Measurements from ENCODE around the gene TMEM120A. TPM values are rescaled to one million over a fixed set of nuclear protein-coding genes. Genes with fewer than 3 reads are reported as not detected.

The TMEM120A gene
- total and polyA plus RNA-seq, 9 donors = 44.4 to 170 (median 102) TPM

DNA sequence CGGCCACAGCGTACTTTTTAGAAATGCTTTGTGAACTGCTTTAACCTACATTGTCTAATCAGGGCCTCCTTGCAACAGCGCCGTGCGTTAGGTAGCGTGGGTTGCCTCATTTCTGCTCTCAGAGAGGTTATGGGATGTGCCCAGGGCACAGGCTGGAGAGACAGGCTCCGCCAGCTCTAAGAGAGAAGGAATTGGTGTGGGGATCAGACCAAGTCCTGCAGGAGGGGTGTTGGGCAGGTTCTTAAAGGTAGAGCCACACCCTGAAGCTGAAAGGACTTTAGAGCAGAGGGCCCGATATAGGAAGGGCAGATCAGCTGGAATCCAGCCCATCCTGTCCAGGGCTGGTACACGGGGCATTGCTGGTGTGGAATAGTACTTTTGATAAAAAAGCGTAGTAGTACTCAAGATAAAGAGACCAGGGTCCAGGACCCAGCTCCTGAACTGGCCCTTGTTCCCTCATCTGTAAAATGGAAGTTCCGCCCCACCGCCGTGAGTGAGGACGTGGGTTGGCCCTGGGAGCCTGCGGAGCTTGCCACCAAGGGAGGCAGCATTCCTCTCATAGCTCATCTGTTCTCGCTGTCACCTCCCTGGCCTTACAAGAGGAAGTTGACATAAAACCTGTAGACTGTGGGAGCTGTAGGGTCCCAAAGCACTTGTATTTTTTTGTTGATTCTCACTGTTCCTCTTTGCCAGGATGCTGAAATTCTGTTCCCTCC, 37.2 kb downstream of the TMEM120A start:
- H3K27ac ChIP-seq = no peak overlapping the region
- H3K4me3 ChIP-seq = no peak overlapping the region
- H3K4me1 ChIP-seq (ENCODE audit: insufficient read depth) = peaks cover 1% of the 10 kb centered on the region
- H3K36me3 ChIP-seq = no peaks in the 10 kb centered on the region
- WGBS, 3 donors = 89 to 91% (median 90%) methylated on average over 16 of the region's 16 CpGs
- no peaks in the 10 kb centered on the region for H3K27me3 ChIP-seq
- DNase-seq = no peak
- TF ChIP-seq EP300 (IDR thresholded peaks at IDR 0.05) (no peak), POLR2A (IDR thresholded peaks at IDR 0.05) (no peak)
- TF ChIP-seq, protein P1, sequence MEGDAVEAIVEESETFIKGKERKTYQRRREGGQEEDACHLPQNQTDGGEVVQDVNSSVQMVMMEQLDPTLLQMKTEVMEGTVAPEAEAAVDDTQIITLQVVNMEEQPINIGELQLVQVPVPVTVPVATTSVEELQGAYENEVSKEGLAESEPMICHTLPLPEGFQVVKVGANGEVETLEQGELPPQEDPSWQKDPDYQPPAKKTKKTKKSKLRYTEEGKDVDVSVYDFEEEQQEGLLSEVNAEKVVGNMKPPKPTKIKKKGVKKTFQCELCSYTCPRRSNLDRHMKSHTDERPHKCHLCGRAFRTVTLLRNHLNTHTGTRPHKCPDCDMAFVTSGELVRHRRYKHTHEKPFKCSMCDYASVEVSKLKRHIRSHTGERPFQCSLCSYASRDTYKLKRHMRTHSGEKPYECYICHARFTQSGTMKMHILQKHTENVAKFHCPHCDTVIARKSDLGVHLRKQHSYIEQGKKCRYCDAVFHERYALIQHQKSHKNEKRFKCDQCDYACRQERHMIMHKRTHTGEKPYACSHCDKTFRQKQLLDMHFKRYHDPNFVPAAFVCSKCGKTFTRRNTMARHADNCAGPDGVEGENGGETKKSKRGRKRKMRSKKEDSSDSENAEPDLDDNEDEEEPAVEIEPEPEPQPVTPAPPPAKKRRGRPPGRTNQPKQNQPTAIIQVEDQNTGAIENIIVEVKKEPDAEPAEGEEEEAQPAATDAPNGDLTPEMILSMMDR (IDR thresholded peaks at IDR 0.05) = no peak
- intact Hi-C loops (cut with DNase I) = no loop called here
- H3K9me3 ChIP-seq = no peaks in the 10 kb centered on the region

DNA sequence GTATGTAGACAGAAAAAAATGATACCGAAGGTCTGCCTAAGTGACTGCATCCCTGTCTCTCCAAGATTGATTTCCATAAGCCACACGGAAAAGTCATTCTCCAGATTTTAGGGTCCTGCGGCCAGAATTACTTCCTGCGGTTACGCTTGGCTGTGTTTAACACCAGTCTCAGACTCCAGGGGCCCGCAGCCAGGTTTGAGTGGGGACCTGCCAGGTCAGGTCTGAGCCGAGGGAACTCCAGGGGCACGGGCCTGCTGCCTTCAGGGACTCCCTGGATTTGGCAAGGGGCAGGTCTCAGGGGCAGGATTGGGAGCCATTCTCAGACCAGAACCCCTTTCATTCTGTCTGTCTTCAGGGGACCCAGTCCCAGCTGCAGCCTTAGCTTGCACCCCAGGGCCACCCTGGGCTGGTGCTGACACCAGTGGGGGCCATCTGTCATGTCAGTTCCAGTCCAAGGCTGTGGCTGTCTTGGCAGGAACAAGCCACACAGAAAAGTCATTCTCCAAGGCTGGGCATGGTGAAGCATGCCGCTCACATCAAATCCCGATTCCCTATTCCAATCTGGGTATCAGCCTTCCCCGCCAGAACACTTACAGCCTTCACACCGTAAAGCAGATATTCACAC, 39.0 kb downstream of the TMEM120A start:
- H3K36me3 ChIP-seq = no peaks in the 10 kb centered on the region
- H3K4me1 ChIP-seq (ENCODE audit: insufficient read depth) = peaks cover 1% of the 10 kb centered on the region
- intact Hi-C loops (cut with DNase I) = no loop called here
- H3K9me3 ChIP-seq = no peaks in the 10 kb centered on the region
- no peaks in the 10 kb centered on the region for H3K27me3 ChIP-seq
- no peak for DNase-seq
- H3K4me3 ChIP-seq = no peak overlapping the region
- 92 to 95% (median 93%) methylated on average over 12 of the region's 12 CpGs for whole genome bisulfite sequencing, 3 donors
- no peak for TF ChIP-seq EP300 (IDR thresholded peaks at IDR 0.05)
- H3K27ac ChIP-seq = no peak overlapping the region

DNA sequence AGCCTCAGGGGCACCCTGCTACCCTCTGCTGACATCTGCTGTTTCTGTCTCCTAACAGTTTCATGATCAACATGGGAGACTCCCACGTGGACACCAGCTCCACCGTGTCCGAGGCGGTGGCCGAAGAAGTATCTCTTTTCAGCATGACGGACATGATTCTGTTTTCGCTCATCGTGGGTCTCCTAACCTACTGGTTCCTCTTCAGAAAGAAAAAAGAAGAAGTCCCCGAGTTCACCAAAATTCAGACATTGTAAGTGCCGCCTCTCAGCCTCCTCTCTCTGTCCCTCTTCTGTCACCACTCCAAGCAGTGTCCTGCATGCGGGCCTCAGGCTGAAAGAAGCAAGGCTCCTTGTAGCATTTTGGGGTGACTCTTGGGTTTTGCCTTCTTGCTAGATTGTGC, 40.5 kb downstream of the TMEM120A start:
- Histone ChIP-seq H3K36me3 (no peaks in the 10 kb centered on the region), H3K4me3 (no peak overlapping the region), H3K27me3 (no peaks in the 10 kb centered on the region), H3K27ac (no peak overlapping the region), H3K9me3 (no peaks in the 10 kb centered on the region), H3K4me1 (ENCODE audit: insufficient read depth) (peaks cover 3% of the 10 kb centered on the region)
- TF ChIP-seq POLR2A (IDR thresholded peaks at IDR 0.05) (no peak), EP300 (IDR thresholded peaks at IDR 0.05) (no peak)
- TF ChIP-seq, protein P1 (IDR thresholded peaks at IDR 0.05) = no peak
- no peak for DNase-seq
- intact Hi-C loops (cut with DNase I) = no loop called here
- WGBS, 3 donors = 86 to 89% (median 87%) methylated on average over 11 of the region's 11 CpGs

DNA sequence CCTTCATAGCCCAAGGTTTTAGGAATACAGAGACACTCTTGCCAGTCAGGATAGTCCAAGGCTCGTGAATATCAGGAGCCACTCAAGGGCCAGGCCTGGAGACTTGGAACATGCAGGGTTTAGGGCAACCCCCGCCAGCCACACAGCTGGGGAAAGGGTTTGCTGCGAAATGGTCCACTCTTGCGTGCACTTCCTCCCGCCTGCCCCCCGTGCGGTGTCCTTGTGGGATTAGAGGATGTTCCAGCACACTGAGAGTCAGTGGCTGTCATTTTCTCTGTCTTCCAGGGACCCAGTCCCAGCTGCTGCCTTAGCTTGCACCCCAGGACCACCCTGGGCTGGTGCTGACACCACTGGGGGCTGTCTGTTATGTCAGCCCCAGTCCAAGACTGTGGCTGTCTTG, 41.0 kb downstream of the TMEM120A start:
- intact Hi-C loops (cut with DNase I) = no loop called here

More for the DNA sequence above, 41.0 kb downstream of the TMEM120A start:
- H3K9me3 ChIP-seq = no peaks in the 10 kb centered on the region
- no peak for TF ChIP-seq EP300 (IDR thresholded peaks at IDR 0.05)
- TF ChIP-seq, protein P1 (IDR thresholded peaks at IDR 0.05) = no peak
- no peak for TF ChIP-seq POLR2A (IDR thresholded peaks at IDR 0.05)
- H3K4me3 ChIP-seq = no peak overlapping the region
- no peak overlapping the region for H3K27ac ChIP-seq
- peaks cover 3% of the 10 kb centered on the region for H3K4me1 ChIP-seq (ENCODE audit: insufficient read depth)
- no peaks in the 10 kb centered on the region for H3K27me3 ChIP-seq
- WGBS, 3 donors = 90 to 98% (median 96%) methylated on average over 7 of the region's 7 CpGs
- DNase-seq = no peak
- no peaks in the 10 kb centered on the region for H3K36me3 ChIP-seq

Data from ovary (tissue), 9 donors.